HG02981 (cell line): ENCODE data around the gene POLR2B.
"Not testable (repeated sequence)": the region's sequence is repeated elsewhere in the genome, so short reads cannot be mapped to it uniquely, and the experiment has no call there.

ENCODE experiments used
- ATAC-seq: cut with Tn5 transposase; IDR thresholded peaks from one replicate; pipeline ENCODE4 v1.9.1; 2021; ENCODE audit warnings: mild to moderate bottlenecking, moderate library complexity; ENCODE audit not compliant: unreplicated experiment

POLR2B gene

DNA sequence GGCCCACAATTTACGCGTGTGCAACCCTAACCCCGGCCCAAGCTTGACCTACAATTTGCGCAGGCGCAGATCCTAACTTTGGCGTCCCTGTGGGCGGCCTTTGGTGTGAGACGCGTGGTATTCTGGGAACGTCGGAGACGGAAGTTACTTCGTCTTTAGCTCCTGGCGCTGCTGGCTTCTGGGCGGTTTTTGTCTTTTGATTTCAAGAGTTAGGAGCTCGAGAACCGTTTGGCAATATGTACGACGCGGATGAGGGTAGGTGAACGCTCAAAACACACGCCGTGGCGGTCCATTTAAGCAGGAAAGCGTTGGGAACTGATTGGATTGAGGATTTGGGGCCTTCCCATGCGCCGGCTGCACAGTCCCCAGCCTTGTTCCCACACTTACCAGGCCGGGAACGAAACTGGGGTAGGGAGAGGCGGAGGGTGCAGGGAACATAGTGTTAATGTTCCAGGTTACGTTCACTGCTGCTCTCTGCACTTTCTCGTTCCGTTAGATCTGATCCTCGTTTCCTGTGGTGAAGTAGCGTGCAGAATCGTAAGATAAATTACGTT is at the start of gene POLR2B:
TSS of gene POLR2B (plus strand) at position 147 of the 554 bp plus-strand sequence. CDS start at position 237, 90 bp downstream.
- ATAC-seq, result peak; percentile 43

DNA sequence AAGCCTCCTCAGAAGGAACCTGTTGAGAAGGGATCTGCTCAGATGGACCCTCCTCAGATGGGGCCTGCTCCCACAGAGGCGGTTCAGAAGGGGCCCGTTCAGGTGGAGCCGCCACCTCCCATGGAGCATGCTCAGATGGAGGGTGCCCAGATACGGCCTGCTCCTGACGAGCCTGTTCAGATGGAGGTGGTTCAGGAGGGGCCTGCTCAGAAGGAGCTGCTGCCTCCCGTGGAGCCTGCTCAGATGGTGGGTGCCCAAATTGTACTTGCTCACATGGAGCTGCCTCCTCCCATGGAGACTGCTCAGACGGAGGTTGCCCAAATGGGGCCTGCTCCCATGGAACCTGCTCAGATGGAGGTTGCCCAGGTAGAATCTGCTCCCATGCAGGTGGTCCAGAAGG is 48.1 kb upstream of the POLR2B start:
- no peak for ATAC-seq

DNA sequence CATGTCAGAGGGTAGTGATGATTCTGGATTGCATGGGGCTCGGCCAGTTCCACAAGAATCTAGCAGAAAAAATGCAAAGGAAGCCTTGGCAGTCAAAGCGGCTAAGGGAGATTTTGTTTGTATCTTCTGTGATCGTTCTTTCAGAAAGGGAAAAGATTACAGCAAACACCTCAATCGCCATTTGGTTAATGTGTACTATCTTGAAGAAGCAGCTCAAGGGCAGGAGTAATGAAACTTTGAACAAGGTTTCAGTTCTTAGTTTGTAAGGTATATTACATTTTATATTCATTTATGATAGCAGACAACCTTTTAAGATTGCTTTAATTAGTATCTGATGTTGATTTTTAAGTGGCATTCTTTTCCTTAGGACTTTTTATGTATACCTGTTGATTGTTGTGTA is 46.8 kb upstream of the POLR2B start:
- no peak for ATAC-seq

DNA sequence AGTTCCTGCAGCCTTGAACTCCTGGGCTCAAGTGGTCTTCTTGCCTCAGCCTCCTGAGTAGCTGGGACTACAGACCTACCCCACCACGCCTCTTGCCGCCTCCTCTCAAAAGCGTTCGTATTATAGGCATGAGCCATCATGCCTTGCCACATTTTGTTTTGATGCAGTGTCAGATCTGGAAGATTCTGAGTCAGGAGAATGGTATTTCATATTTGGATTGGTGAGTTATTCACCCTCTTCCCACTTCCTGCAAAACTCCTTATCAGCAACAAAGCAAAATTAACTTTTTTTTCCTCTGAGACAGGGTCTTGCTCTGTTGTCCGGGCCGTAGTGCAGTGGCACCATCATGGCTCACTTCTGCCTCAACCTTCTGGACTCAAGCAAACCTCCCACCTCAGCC is 41.4 kb upstream of the POLR2B start:
- ATAC-seq, result no peak

DNA sequence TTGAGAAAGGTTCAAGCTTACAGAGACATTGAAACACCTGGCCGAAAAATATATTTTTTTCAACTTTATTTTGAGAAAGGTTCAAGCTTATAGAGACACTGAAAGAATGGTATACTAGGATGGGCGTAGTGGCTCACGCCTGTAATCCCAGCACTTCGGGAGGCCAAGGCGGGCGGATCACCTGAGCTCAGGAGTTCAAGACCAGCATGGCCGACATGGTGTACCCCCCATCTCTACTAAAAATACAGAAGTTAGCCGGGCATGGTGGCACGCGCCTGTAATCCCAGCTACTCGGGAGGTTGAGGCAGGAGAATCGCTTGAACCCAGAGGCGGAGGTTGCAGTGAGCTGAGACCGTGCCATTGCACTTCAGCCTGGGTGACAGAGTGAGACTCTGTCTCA is 38.9 kb upstream of the POLR2B start:
- ATAC-seq, result not testable (repeated sequence)

DNA sequence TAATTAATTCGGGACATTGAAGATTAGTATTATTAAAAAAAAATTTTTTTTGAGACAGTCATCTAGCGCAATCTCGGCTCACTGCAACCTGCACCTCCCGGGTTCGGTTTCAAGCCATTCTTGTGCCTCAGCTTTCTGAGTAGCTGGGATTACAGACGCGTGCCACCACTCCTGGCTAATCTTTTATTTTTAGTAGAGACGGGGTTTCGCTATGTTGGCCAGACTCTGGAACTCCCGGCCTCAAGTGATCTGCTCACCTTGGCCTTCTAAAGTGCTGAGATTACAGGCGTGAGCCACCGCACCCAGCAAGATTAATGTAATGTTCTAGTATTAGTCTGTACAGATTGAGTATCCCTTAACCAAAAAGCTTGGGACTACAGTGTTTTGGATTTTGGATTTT is 38.3 kb upstream of the POLR2B start:
- ATAC-seq, result no peak

DNA sequence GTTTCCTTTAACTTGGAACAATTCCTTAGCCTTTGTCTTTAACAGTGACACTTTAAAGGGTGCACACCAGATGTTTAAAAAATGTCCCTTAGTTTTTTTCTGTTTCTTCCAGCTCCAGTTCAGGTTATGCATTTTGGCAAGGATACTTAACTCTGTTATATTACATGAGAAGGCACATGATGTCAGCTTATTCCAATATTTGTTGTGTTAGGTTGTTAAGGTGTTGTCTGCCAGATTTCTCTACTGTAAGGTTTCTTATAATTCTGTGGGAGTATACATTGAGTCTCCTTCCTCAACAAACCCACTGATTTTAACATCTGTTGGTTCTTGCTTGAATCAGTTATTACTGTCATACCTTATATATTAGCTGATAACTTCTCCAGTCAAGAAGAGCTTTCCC is 37.7 kb upstream of the POLR2B start:
- no peak for ATAC-seq

DNA sequence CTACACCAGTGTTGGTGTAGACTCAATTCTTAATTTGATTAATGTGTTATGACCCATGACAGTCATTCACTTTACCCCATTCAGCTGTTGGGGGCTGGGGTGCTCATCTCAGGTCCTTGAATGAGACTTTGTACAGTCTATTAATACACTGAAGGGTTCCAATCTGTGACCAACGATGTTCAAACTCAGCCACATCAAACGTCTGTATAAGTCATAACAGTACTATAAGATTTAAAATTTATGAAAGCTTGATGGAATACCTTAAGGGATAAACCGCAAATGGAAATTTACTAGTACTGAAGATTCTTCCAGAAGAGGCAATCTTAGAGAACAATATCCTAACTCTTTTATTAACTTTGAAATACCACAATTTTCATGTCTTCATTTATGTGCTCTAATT is 37.3 kb upstream of the POLR2B start:
- no peak for ATAC-seq

DNA sequence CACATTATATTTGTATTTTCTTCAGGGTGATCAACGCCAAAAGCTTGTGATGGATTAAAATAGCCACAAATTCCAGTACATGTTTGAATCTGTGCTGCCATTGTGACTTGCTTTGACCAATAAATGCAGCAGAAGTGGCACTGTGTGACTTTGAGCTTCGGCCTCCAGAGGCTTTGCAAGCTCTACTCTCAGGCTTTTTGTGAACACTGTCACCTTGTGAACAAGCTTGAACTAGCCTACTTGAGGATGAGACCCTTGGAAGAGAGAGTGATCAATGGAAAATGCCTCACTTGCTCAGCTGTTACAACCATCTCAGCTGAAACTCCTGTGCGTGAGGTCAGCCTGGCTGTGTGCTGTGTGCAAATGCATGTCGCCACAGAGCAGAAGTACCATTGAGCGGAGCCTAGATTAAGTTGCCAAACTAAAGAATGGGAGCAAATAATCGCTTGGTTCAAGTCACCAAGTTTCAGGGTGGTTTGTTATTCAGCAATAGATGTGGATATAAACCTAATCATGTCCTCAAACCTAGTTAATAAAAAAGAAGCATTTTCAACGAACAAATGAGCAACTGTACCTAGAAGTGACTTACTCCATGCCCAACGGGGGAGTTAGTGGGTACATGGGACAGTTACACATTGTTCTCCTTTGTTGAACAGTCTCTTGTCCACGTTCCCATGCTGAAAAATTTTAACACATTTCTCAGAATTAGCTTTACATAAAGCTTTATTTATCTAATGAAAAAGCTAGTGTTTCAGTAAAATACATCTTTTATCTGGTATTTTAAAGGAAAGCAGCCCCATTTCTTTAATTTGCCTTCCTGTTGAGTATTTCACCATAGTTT is 24.8 kb upstream of the POLR2B start:
- ATAC-seq, result no peak

DNA sequence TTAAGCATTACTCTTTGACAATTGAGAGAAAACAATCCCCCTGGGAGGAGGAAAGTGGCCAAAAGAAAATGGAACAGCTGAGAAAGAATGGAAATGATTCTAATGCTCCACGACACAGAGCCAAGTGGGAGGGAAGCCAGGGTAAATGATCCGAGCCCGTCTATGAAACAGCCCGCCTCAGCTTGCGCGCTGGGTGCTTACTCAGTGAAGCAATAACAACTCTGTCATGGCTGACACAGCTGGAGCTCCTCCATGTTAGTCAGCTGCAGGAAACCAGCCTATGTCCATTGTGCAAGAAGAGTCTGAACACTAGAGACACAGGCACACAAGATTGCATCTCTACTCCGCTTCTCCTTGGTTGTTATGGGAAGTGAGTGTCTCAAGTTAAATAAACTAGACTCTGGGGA is 20.6 kb upstream of the POLR2B start:
- no peak for ATAC-seq

DNA sequence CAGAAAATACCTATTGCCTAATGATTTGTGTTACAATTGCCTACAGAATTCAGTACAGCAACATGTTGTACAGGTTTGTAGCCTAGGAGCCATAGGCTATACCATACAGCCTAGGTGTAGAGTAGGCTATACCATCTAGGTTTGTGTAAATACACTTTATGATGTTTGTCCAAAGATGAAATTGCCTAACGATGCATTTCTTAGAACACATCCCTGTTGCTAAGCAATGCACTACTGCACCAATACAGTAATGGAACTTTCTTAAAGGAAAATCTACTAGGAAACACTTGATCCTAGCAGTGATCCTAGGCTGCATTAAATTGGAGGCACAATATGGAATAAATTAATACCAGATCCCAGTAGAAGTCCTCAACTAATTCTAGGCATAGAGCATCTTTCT is 19.6 kb upstream of the POLR2B start:
- no peak for ATAC-seq

DNA sequence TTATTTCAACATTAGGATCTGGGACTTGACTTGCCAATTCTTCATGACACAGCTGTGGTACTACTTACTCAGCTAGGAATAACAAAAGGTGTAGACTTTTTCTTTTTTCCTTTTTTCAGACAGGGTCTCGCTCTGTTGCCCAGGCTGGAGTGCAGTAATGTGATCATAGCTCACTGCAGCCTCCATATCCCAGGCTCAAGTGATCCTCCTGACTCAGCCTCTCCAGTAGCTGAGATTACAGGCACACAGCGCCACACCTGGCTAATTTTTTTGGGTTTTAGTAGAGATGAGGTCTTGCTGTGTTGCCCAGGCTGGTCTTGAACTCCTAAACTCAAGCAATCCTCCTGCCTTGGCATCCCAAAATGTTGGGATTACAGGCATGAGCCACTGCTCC is 17.6 kb upstream of the POLR2B start:
- ATAC-seq, result no peak

DNA sequence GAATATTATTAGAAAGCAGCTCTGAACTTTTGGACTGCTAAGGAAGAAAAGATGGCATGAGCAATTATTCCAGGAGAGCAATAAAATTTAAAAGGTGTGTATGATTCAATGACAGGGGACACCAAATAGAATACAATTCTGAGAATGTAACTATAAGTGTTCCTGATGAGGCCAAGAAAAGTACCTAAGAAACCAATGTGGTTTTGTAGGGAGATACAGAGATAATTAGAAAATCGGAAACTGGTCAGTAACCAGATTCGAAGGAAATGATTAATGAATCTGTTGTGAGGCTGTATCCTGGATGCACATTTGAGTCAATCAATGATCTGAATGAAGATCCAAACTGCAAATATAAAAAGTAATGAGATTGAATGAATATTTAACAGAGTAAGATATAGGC is 7.3 kb upstream of the POLR2B start:
- no peak for ATAC-seq

DNA sequence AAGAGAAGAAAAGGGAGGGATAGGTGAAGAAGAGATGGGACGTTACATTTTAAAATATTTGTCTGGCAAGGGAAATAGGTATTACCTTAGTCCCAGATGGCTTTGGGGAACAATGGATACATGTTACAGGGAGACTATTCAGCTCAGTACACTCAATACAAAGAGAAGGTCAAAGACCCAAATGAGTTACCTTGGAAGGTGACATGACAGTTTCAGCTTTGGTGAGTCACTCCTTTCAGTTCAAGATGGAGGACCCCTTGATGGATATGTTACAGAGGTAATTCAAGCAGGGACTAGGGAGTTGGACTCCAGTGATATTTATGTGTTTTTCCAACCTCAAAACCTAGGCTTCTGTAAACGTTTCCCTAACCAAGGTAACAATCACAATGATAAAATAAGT is 6.3 kb upstream of the POLR2B start:
- no peak for ATAC-seq

DNA sequence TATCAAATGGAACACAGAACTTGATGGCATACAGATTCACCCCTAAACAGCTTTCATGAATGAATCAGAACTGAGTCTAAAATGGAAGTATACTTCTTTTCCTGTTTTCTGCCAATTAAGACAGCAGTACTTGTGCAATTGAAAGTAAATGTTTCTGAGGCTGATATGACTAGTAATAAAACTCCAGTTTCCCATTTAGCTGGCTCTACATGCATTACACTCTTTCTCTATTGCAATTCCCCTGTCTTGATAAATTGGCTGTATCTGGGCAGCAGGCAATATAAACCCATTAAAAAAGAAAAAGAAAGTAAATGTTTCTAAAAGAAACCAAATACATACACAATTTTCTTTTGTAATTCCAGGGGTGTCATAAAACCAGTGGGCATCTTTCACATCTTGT is 5.9 kb upstream of the POLR2B start:
- ATAC-seq, result no peak

DNA sequence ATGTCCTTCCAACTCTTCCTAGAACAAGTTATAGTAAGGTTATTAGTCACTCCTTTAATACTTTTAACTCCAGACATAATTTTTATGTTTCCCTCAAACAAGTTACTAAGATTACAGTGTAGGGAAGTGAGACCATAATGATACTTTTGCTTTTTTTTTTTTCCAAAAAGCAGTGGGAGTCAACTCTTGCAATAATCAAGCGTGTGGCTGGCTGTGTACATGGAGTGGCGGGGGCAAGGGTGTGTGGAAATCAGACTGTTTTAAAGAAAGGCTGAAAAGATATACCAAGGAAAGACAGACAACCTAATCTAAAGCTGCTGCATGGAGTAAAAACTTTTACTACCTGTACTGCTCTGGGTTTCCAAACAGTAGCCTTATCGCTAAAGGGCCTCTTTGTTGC is 5.4 kb upstream of the POLR2B start:
- no peak for ATAC-seq

DNA sequence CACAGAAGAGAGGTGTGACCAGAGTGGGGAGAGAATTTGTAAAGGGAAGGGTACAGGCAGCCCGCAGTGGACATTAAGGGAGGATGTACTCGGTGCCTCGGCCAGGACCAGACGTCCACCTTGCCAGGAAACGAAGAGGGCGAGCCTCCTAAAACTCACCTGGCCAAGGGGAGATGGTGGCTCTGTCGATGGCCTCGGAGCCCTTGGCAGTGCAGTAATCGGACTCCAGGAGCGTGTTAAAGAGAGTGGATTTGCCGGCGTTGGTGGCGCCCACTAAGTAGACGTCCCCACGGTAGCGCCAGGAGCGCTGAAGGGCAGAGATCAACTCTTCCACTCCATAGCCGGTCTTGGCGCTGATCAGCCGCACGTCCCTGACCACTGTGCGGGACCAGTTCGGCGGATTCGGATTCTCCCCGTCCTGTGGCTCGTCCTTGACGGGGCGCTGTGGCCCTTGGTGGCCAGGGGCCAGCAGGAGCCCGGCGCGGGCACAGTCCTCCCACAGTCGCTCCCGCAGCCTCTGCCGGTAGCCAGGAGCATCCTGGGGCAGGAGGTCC is 2.3 kb upstream of the POLR2B start:
- no peak for ATAC-seq

DNA sequence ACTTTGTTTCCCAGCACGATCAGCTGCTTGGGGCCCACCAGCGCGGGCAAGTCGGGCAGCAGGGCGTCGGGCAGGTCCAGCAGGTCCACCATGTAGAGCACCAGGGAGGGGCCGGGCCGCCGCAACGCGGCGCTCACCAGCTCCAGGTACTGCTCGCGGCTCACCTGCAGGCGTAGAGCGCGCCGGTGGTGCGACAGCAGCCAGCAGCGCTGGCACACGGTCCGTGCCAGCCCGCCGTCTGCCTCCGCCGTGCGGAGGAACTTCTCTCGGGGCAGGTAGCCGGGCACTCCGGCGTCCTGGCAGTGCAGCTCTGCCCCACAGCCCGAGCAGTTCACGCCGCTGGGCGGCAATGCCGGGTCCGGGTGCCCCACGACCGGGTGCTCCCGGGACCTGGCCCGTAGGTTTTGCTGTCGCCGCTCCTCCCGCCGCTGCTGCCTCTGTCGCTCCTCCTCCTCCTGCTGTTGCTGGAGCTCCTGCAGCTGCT is 1.8 kb upstream of the POLR2B start:
- ATAC-seq, result peak; percentile 22

DNA sequence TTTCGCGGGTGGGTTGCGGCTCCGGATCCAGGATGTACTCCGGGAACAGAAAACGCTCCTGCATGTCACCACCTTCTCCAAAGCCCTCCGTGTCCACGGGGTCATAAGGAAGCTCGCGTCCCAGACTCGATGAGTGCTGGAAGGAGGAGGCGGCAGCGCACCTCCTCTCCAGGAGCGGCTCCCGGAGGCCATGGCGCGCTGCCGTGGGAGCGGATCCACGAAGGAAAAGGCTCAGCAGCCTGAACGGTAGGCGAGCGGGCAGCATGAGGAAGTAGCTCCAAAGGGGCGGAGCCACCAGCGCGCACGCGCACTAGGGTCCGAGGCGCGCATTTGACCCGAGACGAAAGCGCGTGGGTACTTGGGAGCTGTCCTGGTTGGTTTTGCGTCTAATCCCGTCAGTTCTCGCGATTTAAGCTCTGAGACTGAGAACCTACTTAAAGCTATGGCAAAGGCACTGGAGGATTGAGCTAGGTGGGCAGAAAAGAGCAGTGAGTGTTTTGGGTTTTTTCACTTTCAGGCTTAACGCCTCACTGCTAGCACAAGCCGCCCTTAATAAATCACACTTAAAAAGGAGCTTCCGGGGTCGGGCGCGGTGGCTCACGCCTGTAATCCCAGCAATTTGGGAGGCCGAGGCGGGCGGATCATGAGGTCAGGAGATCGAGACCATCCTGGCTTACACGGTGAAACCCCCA is 1.2 kb upstream of the POLR2B start, which contains the start of gene NOA1:
TSS of gene NOA1 (minus strand) at position 286 of the 692 bp plus-strand sequence. CDS start at position 265, 21 bp downstream.
- ATAC-seq, result peak; percentile 79

DNA sequence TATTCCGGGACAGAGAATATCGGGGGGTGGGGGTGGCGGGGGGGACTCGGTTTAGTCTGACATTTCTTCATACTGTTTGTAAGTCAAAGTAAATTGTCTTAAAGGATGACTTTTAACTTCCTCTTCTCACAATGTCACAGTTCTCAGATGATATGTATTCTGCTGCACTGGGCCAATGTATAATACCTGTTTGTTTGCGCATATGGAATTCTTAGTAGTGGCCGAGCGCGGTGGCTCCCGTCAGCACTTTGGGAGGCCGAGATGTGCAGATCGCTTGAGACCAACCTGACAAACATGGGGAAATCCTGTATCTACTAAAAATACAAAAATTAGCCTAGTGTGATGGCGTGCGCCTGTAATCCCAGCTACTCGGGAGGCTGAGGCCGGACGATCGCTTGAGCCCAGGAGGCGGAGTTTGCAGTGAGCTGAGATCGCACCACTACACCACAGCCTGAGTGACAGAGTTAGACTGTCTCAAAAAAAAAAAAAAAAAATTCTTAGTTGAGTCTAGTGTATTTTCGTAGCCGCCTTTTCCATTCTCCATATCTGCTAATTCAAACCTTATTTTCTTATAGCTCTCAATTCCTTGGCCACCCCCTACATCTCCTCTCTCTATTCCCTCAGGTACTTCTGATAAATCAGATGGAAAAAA is 851 bp downstream of the POLR2B start:
- ATAC-seq, result no peak

DNA sequence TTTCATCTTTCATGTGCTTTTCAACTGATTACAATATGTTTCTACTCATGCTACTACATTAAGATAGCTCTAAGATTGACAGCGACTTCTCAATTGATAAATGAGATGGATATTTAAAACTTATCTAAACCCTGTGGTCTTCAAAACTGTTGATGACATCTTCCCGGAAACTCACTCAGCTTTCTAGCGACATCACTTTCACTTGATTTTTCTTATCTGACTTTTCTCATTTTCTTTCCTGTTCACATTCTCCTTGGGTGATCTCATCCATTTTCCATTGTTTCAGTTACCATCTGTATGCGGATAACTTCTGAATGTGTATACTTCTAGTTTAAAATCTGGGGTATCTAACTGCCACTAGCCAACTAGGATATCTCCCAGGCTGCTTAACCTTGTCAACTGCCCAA is 3.1 kb downstream of the POLR2B start:
- ATAC-seq, result no peak
